HG03108 (cell line): ENCODE results near the gene RAB13.
"Not testable (repeated sequence)": the region's sequence is repeated elsewhere in the genome, so short reads cannot be mapped to it uniquely, and the experiment has no call there.

Experiments
- ATAC-seq: cut with Tn5 transposase; IDR thresholded peaks from one replicate; pipeline ENCODE4 v1.9.1; 2021; ENCODE audit warnings: moderate library complexity; ENCODE audit not compliant: unreplicated experiment

The RAB13 gene

DNA sequence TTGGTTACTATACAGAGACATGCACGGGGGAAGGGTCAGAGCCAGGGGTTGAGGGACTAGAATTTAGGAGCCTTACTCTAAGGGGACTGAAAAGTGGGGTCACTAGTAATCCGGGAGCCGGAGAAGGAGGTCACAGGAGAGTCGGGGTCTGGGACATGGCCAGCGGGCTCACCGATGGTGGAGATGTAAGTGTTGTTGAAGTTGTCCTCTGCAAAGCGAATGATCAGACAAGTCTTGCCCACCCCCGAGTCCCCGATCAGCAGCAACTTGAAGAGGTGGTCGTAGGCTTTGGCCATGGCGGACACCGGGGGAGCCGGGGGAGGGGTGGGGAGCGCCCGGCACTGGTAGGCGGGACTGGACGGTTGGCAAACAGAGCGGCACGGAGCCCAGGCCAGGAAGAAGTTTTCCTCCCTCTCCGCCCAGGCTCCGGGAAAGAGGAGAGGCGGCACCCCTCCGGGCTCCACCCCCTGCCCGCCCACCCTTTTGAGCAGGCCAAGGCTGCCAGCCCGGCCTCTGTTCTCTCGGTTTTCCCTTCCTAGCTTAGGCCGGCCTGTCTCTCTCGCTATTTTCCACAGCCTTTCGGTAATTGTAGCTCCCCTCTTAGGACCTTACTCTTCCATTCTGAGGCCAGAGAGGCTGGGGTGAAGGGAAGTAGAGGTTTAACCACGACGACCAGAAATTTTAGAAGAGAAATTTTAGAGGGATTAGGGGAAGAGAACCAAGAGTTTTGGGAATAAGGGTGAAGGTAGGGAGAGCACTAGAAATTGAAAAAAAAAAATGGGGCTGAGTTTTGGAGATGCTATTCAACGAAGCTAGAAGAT lies at the start of gene RAB13:
RAB13 (minus strand) TSS at position 399 of the 821 bp plus-strand sequence; CDS start at position 296, 103 bp downstream.
- ATAC-seq, result no peak

DNA sequence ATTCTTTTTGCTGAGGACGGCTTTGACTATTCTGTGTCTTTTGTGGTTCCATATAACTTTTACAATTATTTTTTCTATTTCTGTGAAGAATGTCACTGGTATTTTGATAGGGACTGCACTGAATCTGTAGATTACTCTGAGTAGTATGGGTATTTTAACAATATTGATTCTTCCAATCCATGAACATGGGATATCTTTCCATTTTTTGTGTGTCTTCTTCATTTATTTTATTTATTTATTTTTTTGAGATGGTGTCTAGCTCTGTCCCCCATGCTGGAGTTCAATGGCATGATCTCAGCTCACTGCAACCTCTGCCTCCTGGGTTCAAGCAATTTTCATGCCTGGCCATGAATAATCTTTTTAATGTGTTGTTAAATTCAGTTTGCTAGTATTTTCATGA lies 47.6 kb upstream of the RAB13 start:
- ATAC-seq, result not testable (repeated sequence)

DNA sequence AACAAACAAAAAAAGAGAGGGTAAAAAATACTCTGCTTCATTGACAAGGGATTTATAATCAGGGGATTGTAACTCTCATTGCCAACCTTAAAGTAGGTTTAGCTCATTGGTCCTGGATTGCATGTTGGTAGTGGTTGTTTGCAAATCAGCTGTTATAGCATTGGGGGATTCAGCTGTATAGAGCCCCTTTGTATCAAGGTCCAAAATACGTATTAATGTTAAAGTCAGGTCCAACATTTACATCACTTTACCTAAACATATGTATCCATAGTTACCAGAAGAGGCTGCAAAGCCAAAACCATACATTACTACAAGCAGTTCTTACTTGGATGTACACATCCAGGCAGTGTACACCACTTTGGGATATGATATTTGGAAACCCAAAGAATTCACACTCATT lies 33.8 kb upstream of the RAB13 start:
- ATAC-seq, result no peak

DNA sequence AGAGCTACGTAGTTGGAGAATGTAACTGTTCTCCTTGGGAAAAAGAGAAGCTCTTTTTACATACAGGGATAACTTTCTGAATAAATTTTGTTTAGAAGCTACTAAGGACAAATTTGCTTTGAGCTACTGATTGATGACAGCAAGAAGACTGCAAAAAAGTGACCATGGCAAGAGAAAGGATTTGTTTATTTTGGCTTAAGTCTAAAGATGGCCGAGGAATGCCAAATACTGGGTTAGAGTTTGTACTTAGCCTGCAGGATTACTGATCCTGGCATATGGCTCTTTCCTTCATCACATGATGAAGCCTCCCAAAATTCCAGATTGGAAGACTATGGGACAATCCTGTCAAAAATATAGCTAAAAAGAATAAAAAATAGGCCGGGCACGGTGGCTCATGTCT lies 33.1 kb upstream of the RAB13 start:
- ATAC-seq, result no peak

DNA sequence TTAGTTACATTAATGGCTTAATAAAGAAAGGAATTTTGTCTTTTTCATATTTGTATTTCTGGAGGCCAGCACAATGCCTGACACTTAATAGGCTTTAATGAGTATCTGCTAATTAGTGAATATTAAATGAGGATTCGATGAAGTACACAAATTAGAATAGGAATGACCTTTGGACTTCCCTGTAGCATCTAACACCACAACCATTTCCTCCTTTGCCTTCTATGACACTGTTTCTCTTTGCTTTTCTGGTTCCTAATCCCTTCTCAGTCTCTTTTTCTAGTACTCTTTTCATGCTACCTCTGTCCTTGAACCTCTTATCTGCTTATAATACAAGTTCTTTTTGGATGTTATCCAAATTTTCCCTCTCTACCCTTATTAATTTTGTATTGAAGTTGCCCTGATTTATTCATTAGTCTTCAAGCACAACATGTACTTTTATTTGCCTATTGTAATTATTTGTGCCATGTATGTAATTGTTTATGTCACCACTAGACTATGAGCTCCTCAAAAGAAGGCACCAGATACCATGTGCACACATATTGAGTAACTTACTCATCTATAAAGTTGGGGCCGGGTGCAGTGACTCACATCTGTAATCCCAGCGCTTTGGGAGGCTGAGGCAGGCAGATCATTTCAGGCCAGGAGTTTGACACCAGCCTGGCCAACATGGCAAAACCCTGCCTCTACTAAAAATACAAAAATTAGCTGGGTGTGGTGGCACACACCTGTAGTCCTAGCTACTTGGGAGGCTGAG lies 28.2 kb upstream of the RAB13 start:
- ATAC-seq, result no peak

DNA sequence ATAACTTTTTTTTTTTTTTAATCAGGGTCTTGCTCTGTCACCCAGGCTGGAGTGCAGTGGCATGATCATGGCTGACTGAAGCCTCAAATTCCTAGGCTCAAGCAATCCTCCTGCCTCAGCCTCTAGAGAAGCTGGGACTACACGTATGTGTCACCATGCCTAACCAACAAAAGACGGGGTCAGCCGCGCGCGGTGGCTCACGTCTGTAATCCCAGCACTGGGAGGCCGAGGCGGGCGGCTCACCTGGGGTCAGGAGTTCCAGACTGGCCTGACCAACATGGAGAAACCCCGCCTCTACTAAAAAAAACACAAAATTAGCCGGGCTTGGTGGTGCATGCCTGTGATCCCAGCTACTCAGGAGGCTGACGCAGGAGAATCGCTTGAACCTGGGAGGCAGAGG lies 26.4 kb upstream of the RAB13 start:
- not testable (repeated sequence) for ATAC-seq

DNA sequence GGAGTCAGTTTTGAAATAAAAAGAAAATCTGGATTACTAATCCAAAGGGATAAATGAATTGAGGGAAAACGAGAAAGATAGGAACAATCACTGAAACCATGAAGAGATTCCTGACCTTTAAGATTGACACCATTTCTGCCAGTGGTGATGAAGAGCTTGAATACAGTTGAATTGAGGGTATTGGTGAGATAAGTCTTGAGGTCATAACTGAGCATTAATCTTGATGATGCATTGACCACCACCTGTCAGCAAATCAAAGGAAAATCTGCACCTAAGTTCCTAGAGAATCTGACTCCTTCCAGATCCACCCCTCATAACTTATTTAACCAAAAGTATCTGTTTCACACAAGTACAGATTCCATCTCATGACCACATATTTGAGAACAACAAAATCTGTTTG lies 26.0 kb upstream of the RAB13 start:
- no peak for ATAC-seq

DNA sequence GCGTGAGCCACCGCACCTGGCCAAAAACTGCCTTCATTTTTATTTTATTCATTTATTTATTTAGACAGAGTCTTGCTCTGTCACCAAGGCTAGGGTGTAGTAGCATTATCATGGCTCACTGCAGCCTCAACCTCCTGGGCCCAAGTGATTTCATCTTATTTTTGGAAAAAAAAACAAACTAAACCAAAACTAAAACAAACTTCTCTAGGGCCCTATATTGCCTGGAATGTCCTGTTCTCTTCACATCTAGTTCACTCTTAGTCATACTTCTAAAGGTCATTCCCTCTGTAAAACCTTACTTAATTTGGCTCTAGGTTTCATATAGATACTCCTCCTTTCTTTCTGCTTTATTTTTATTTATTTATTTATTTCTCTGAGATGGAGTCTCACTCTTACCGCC lies 20.0 kb upstream of the RAB13 start:
- no peak for ATAC-seq

DNA sequence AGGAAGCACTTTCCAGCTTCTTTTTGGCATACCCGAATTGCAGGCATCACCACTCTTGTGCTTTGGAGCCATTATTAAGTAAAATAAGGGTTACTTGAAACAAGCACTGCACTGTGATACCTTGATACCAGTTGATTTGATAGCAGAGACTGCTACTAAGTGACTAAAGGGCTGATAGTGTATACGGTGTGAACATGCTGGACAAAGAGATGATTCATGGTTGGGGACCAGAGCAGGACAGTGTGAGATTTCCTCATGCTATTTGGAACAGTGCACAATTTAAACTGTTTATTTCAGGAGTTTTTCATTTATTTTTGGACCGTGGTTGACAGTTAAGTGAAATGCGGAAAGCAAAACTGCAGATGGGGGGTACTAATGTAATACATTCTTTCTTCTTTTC lies 14.3 kb upstream of the RAB13 start:
- no peak for ATAC-seq

DNA sequence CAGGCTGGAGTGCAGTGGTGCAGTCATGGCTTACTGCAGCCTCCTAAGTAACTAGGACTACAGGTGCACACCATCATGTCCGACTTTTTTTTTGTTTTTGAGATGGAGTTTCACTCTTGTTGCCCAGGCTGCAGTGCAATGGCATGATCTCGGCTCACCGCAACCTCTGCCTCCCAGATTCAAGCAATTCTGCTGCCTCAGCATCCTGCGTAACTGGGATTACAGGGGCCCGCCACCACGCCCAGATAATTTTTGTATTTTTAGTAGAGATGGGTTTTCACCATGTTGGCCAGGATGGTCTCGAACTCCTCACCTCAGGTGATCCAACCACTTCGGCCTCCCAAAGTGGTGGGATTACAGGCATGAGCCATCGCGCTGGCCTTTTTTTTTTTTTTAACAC lies 10.7 kb upstream of the RAB13 start:
- not testable (repeated sequence) for ATAC-seq

DNA sequence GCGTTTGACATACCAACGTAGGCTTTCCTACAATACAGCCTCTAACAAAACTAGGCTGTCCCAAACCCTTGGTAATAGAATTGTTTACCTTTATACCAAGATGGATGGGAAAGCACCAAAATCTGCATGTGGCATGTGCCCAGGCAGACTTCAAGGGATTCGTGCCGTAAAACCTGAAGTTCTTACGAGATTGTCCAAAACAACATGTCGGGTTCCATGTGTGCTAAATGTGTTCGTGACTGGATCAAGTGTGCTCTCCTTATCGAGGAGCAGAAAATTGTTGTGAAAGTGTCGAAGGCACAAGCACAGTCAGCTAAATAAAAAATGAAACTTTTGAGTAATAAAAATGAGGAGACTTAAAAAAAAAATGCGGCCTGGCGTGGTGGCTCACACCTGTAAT lies 9.5 kb upstream of the RAB13 start:
- no peak for ATAC-seq

DNA sequence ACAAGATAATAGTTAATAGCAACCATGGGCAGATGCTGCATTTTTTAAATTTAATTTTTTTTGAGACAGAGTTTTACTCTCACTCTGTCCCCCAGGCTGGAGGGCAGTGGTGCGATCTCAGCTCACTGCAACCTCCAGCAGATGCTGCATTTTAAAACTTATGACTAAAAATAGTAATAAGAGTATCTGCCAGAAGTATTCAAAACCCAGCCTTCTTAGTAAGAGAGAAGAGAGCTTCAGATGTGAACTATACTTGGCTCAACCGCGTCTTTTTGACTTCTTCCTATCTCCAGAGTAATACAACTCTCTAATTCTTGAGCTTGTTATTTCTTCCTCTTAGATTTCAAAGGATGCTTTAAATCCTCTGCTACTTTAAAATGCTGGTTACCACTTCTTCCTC lies 9.1 kb upstream of the RAB13 start:
- no peak for ATAC-seq

DNA sequence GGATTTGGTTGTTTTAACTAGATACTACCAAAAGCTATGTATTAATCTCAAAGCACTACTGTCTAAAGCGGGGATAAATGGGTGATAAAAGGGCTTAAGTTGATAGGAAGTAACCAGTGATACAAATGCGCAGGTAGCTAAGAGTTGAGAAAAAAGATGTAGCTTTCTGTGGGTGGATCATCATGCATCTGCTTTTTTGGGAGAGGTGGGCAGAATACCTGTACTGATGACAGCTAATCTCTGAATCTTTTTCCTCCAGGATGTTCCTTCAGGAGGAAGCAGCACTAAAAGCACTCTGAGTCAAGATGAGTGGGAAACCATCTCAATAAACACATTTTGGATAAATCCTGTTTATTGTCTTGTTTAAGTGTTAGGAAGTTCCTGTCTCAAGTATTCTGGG lies 5.7 kb upstream of the RAB13 start:
- no peak for ATAC-seq

DNA sequence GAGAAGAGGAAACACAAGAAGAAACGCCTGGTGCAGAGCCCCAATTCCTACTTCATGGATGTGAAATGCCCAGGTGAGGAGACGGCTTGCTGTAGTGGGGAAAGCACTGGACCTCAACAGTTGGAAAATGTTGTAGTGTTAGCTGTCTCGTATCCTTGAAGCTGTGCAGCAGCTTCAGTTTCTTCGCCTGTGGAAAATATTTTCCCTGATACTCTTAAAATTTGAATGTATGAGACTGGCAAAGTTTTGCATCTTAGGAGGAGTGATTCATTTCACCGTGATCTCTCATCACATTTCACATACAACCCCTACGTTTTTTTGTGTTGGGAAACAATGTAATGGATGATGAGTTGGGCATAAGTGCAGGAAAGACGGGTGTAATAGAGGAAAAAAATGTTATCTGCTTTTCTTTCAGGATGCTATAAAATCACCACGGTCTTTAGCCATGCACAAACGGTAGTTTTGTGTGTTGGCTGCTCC lies 5.1 kb upstream of the RAB13 start:
- ATAC-seq, result no peak

DNA sequence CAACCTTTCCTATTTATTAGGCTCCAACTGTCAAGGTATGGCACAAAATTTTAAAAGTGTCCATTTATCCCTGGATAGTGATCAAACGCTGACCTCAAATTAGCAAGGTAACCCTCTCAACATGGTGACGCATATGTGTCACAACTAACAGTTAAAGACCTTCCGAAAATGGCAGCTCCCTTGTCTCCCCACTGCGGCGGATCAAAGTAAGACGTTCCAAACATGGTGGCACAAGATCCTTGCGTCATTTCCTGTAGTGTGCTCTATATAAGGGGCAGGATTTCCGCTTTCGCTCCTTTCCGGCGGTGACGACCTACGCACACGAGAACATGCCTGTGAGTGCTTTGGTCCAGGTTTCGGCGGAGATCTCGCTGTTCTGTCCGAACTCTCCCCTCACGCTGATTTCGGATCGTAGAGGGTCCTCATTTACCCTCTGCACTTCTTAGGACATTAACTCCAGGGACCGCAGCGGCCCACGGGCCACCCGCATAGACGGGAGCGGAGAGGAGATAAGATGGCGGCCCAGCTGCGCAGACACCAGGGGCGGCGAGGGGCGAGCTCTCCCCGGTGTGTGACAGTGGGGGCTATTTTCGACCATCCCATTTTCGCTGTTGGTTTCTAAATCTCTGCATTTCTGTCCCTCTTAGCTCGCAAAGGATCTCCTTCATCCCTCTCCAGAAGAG lies 4.5 kb upstream of the RAB13 start, which contains the start of gene RPS27:
RPS27 (plus strand) TSS at position 295 of the 683 bp plus-strand sequence; CDS start at position 330, 35 bp downstream.
- peak; percentile 72 for ATAC-seq

DNA sequence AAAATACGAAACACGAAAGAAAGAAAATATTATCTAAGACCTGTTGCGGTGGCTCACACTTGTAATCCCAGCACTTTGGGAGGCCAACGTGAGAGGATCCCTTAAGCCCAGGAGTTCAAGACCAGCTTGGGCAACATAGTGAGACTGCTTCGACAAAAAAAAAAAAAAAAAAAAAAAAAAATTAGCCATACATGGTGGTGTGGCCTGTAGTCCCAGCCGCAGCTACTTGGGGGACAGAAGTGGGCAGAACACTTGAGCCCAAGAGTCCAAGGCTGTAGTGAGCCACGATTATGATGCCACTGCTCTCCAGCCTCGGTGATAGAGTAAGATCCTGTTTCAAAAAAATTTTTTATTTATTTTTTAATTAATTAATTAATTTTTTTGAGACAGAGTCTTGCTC lies 1.5 kb upstream of the RAB13 start:
- no peak for ATAC-seq

DNA sequence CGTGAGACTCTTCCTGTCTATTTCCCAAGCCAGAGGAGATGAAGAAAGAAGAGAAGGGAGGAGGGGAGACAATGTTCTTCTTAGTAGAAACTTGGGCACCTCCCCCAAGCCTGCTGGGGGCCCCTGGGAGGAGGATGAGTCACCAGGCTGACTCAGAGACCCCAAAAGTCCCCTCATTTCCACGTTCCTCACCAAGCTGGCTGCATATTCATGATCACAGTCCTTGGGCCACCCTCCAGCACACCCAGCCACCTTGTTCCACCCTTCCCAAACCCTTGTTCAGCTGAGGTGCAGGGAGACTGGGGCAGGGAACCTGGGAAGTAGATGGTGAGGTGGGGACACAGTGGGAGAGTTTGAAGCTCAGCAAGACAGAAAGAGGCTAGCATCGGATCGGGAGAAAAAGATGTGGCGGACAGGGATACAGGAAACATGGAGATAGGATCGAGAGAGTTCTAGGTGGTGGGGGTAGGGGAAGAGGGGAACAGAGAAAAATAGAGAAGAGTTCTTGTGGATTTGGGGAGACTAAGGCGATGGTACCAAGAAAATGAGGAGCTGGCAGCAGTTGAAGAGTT lies 712 bp downstream of the RAB13 start:
- no peak for ATAC-seq

DNA sequence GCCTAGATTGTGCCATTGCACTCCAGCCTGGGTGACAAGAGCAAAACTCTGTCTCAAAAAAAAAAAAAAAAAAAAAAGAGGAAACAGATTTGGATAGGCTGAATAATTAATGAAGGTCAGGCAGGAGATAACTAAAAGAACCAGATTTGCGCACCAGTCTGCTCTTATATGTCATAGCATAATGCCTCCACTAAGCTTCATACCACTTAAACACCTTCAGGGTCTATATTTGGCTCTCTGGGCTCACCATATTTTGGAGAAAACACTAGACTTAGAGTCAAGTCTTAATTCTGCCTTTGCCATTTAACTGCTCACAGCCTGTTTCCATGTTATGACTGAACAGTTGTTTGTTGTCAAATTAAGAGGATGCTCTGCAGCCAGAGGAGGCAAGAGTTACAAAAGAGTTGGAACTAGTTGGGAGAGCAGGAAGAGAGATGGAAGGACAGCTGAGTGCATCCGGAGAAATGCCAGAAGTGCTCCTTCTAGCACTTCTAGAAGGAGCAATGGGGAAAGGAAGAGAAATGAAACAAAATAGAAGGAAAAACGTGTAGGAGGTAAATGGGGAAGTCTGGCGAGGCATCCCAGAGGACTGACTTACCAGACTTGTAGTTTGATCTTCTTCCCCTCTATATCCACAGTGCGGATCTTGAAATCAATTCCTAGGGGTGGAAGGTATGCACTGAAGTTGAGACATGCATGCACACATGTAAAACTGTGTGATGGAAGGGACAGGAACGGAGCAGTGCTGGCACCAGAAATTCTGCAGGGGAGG lies 1.8 kb downstream of the RAB13 start:
- no peak for ATAC-seq

DNA sequence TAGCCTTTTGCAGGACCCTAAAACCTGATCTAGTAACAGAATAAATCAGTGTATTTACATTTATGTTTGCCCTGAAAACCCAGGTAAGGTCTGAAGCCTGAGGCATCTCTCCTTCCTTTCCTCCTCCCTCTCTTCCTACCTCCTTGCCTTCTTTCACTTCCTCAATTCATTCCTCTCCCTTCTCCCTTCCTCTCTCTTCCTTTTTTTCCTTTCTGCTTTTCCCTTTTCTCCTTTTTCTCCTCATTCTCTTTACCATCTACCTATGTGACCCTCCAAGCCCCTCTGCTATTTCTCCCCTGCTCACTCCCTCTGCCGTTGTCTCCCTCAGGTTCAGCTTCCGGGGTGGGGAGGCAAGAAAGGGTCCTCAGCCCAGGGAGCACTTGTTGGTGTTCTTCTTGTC lies 4.4 kb downstream of the RAB13 start:
- not testable (repeated sequence) for ATAC-seq

DNA sequence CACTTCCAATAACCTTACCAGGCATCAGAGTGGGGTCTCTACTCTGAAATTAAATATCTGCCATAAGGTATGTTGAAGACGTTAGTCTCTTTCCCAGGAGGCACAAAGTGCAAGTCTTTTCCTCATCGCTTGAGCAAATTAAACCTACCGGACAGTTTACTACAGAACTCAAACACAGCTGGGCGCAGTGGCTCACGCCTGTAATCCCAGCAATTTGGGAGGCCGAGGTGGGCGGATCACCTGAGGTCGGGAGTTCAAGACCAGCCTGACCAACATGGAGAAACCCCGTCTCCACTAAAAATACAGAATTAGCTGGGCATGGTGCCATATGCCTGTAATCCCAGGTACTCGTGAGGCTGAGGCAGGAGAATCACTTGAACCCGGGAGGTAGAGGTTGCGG lies 7.0 kb downstream of the RAB13 start:
- not testable (repeated sequence) for ATAC-seq
